Measurements from ENCODE around the gene ARL14.

The ARL14 gene

GRCh38 chr3:160660902-160661301, 16.1 kb upstream of the ARL14 start:
- DNase-seq (ENCODE audit: low spot score), result no peak
- in situ Hi-C loops (cut with MboI; ENCODE audit: low pct_unique_long_range_greater_than_20kb, low sequenced_read_pairs, unreplicated experiment), result no loop called here
- TF ChIP-seq CTCF (IDR thresholded peaks at IDR 0.05; ENCODE audit: extremely low read depth, insufficient read depth, missing control alignments), result no peak

GRCh38 chr3:160661660-160662059, 15.3 kb upstream of the ARL14 start:
- in situ Hi-C loops (cut with MboI; ENCODE audit: low pct_unique_long_range_greater_than_20kb, low sequenced_read_pairs, unreplicated experiment), result no loop called here
- no peak for DNase-seq (ENCODE audit: low spot score)
- no peak for TF ChIP-seq CTCF (IDR thresholded peaks at IDR 0.05; ENCODE audit: extremely low read depth, insufficient read depth, missing control alignments)

- peak; percentile 12 for DNase-seq (ENCODE audit: low spot score)
- no peak for TF ChIP-seq CTCF (IDR thresholded peaks at IDR 0.05; ENCODE audit: extremely low read depth, insufficient read depth, missing control alignments)
- in situ Hi-C loops (cut with MboI; ENCODE audit: low pct_unique_long_range_greater_than_20kb, low sequenced_read_pairs, unreplicated experiment), result no loop called here
Measured at GRCh38 chr3:160665231-160665630, 11.7 kb upstream of the ARL14 start.

- in situ Hi-C loops (cut with MboI; ENCODE audit: low pct_unique_long_range_greater_than_20kb, low sequenced_read_pairs, unreplicated experiment), result no loop called here
- TF ChIP-seq CTCF (IDR thresholded peaks at IDR 0.05; ENCODE audit: extremely low read depth, insufficient read depth, missing control alignments), result no peak
- peak; percentile 33 for DNase-seq (ENCODE audit: low spot score)
Measured at GRCh38 chr3:160665784-160666526, 11.0 kb upstream of the ARL14 start.

- no peak for DNase-seq (ENCODE audit: low spot score)
- in situ Hi-C loops (cut with MboI; ENCODE audit: low pct_unique_long_range_greater_than_20kb, low sequenced_read_pairs, unreplicated experiment), result no loop called here
- TF ChIP-seq CTCF (IDR thresholded peaks at IDR 0.05; ENCODE audit: extremely low read depth, insufficient read depth, missing control alignments), result no peak
Measured at GRCh38 chr3:160667452-160667851, 9.5 kb upstream of the ARL14 start.

GRCh38 chr3:160668454-160668853, 8.5 kb upstream of the ARL14 start:
- no peak for TF ChIP-seq CTCF (IDR thresholded peaks at IDR 0.05; ENCODE audit: extremely low read depth, insufficient read depth, missing control alignments)
- DNase-seq (ENCODE audit: low spot score), result no peak
- in situ Hi-C loops (cut with MboI; ENCODE audit: low pct_unique_long_range_greater_than_20kb, low sequenced_read_pairs, unreplicated experiment), result no loop called here

Measured in GM13977 (cell line).